H9 (cell line): ENCODE results near the gene CELF1. TPM values are rescaled to one million over a fixed set of nuclear protein-coding genes. Genes with fewer than 3 reads are reported as not detected.

Experiments
- DNase-seq: peaks from one replicate; pipeline ENCODE4 v3.0.0-alpha.2; 2017
- H2AFZ ChIP-seq: one replicate; pipeline ENCODE4 v1.6.1; 2013; ENCODE audit warnings: mild to moderate bottlenecking, low read length, control low read depth, moderate library complexity
- H2AK5ac ChIP-seq: 2 replicates; pipeline ENCODE4 v1.6.1; 2013; ENCODE audit warnings: low read length, control low read depth, mixed read lengths; ENCODE audit not compliant: insufficient read length
- H2BK120ac ChIP-seq: one replicate; pipeline ENCODE4 v1.6.1; 2013; ENCODE audit warnings: low read depth, mild to moderate bottlenecking, low read length, control low read depth, inconsistent platforms; ENCODE audit not compliant: poor library complexity, severe bottlenecking
- H2BK12ac ChIP-seq: 2 replicates; pipeline ENCODE4 v1.6.1; 2013; ENCODE audit warnings: low read length, control low read depth, mixed read lengths, low read depth; ENCODE audit not compliant: insufficient read length
- H2BK15ac ChIP-seq: 2 replicates; pipeline ENCODE4 v1.6.1; 2013; ENCODE audit warnings: low read depth, low read length, control low read depth
- H2BK20ac ChIP-seq: one replicate; pipeline ENCODE4 v1.6.1; 2013; ENCODE audit warnings: low read depth, mild to moderate bottlenecking, low read length, control low read depth, inconsistent platforms; ENCODE audit not compliant: poor library complexity, severe bottlenecking
- H2BK5ac ChIP-seq: 2 replicates; pipeline ENCODE4 v1.6.1; 2013; ENCODE audit warnings: low read length, control low read depth, mixed read lengths; ENCODE audit not compliant: insufficient read length
- H3K14ac ChIP-seq: 2 replicates; pipeline ENCODE4 v1.6.1; 2013; ENCODE audit warnings: low read length, control low read depth; ENCODE audit not compliant: insufficient read depth
- H3K18ac ChIP-seq: 2 replicates; pipeline ENCODE4 v1.6.1; 2013; ENCODE audit warnings: low read depth, mild to moderate bottlenecking, mixed read lengths, low read length, control low read depth; ENCODE audit not compliant: insufficient read length
- H3K23ac ChIP-seq: 2 replicates; pipeline ENCODE4 v1.6.1; 2013; ENCODE audit warnings: low read length, control low read depth, mixed read lengths, low read depth; ENCODE audit not compliant: insufficient read length
- H3K23me2 ChIP-seq: 2 replicates; pipeline ENCODE4 v1.6.1; 2013; ENCODE audit warnings: low read depth, mild to moderate bottlenecking, mixed read lengths, low read length, control low read depth; ENCODE audit not compliant: insufficient read length, poor library complexity, severe bottlenecking
- H3K27ac ChIP-seq: 2 replicates; pipeline ENCODE4 v1.5.1; 2013; ENCODE audit warnings: low read length, control low read depth, mixed read lengths, low read depth; ENCODE audit not compliant: insufficient read length
- H3K27me3 ChIP-seq: 2 replicates; pipeline ENCODE4 v1.6.1; 2013; ENCODE audit warnings: low read length, control low read depth, inconsistent platforms; ENCODE audit not compliant: insufficient read depth
- H3K4ac ChIP-seq: 2 replicates; pipeline ENCODE4 v1.6.1; 2013; ENCODE audit warnings: low read depth, mild to moderate bottlenecking, control low read depth, inconsistent platforms, low read length, moderate library complexity
- H3K4me1 ChIP-seq: 2 replicates; pipeline ENCODE4 v1.6.1; 2013; ENCODE audit warnings: low read length, control low read depth, inconsistent platforms; ENCODE audit not compliant: insufficient read depth
- H3K4me2 ChIP-seq: 2 replicates; pipeline ENCODE4 v1.6.1; 2013; ENCODE audit warnings: low read length, control low read depth, mixed read lengths; ENCODE audit not compliant: insufficient read length, insufficient read depth
- H3K56ac ChIP-seq: 2 replicates; pipeline ENCODE4 v1.6.1; 2013; ENCODE audit warnings: low read depth, mild to moderate bottlenecking, mixed read lengths, low read length, control low read depth; ENCODE audit not compliant: insufficient read length
- H3K79me1 ChIP-seq: 2 replicates; pipeline ENCODE4 v1.6.1; 2013; ENCODE audit warnings: low read depth, mild to moderate bottlenecking, moderate library complexity, low read length, control low read depth, inconsistent platforms; ENCODE audit not compliant: insufficient read depth, poor library complexity, severe bottlenecking
- H3K79me2 ChIP-seq: 2 replicates; pipeline ENCODE4 v1.6.1; 2013; ENCODE audit warnings: low read length, control low read depth, inconsistent platforms; ENCODE audit not compliant: insufficient read depth
- H3K9ac ChIP-seq: 2 replicates; pipeline ENCODE4 v1.6.1; 2013; ENCODE audit warnings: low read length, control low read depth, mixed read lengths; ENCODE audit not compliant: insufficient read length; ENCODE audit errors: extremely low read depth
- H3K9me3 ChIP-seq: one replicate; pipeline ENCODE4 v1.6.1; 2013; ENCODE audit warnings: low read depth, low read length, inconsistent platforms; ENCODE audit not compliant: control insufficient read depth
- H3T11ph ChIP-seq: one replicate; pipeline ENCODE4 v1.6.1; 2013; ENCODE audit warnings: mild to moderate bottlenecking, low read length, control low read depth, inconsistent platforms
- H4K20me1 ChIP-seq: one replicate; pipeline ENCODE4 v1.6.1; 2013; ENCODE audit not compliant: control insufficient read depth, insufficient read length, insufficient read depth
- H4K5ac ChIP-seq: 2 replicates; pipeline ENCODE4 v1.6.1; 2013; ENCODE audit warnings: low read depth, mild to moderate bottlenecking, mixed read lengths, low read length, control low read depth; ENCODE audit not compliant: insufficient read length
- H4K8ac ChIP-seq: replicated peaks from 2 replicates; pipeline ENCODE4 v1.6.1; 2013; ENCODE audit warnings: low read length, control low read depth, mixed read lengths, low read depth; ENCODE audit not compliant: insufficient read length
- H4K91ac ChIP-seq: 2 replicates; pipeline ENCODE4 v1.6.1; 2013; ENCODE audit warnings: low read depth, mild to moderate bottlenecking, moderate library complexity, mixed read lengths, low read length, control low read depth; ENCODE audit not compliant: insufficient read length
- H3K27ac Mint-ChIP-seq, 3 experiments: 2 replicates in 2 of 3; 3 replicates in 1 of 3; pipeline ENCODE4 v1.8.0; 2020 to 2021; ENCODE audit warnings: mixed read lengths in 3 of 3, mild to moderate bottlenecking in 1 of 3, moderate library complexity in 1 of 3
- H3K27me3 Mint-ChIP-seq: 2 replicates; pipeline ENCODE4 v1.8.0; 2021; ENCODE audit warnings: low read depth, mild to moderate bottlenecking, moderate library complexity, mixed read lengths
- H3K36me3 Mint-ChIP-seq, 3 experiments: 2 replicates in 2 of 3; 3 replicates in 1 of 3; pipeline ENCODE4 v1.8.0; 2020 to 2021; ENCODE audit warnings: low read depth in 3 of 3, mixed read lengths in 3 of 3; ENCODE audit not compliant: insufficient read depth in 1 of 3
- H3K4me1 Mint-ChIP-seq, 2 experiments: 2 replicates each; pipeline ENCODE4 v1.8.0; 2020; ENCODE audit warnings: mixed read lengths in 2 of 2
- H3K4me3 Mint-ChIP-seq, 2 experiments: 2 replicates in 1 of 2; 3 replicates in 1 of 2; pipeline ENCODE4 v1.8.0; 2020 to 2021; ENCODE audit warnings: mild to moderate bottlenecking in 2 of 2, mixed read lengths in 2 of 2, moderate library complexity in 1 of 2
- H3K9me3 Mint-ChIP-seq, 2 experiments: 2 replicates in 1 of 2; 3 replicates in 1 of 2; pipeline ENCODE4 v1.8.0; 2020; ENCODE audit warnings: mild to moderate bottlenecking in 2 of 2, mixed read lengths in 2 of 2, moderate library complexity in 1 of 2
- CTCF ChIP-seq: fragments of 200-600 bp; sonication (generic); conservative IDR thresholded peaks from 3 replicates; pipeline ENCODE4 v1.8.0; 2021; ENCODE audit warnings: antibody characterized with exemption, mild to moderate bottlenecking
- WGBS: extraction: QIAGEN DNeasy Blood & Tissue Kit; methylation state at CpG from one replicate; pipeline ENCODE4 v1.1.7; 2013; ENCODE audit warnings: missing lambda C conversion rate, low lambda C conversion rate, mixed read lengths; ENCODE audit not compliant: insufficient read length; ENCODE audit errors: extremely low coverage; 5-methylcytosine and 5-hydroxymethylcytosine counted together
- total RNA-seq: library from RNA; stranded (reverse); gene quantifications from 2 replicates; pipeline ENCODE4 v1.2.1, GENCODE V29; 2021

CELF1 gene
- total RNA-seq, 1 experiment from 2014 or later: 211 TPM

GRCh38 chr11:47541070-47541469, 11.9 kb downstream of the CELF1 start:
- H3K36me3 Mint-ChIP-seq: peaks cover 2 to 14% (median 11%) of the 10 kb centered on the region in 3 experiments; a peak in 6 of 7 replicates
- H3K4me2 ChIP-seq: no peak overlapping the region
- H3K14ac ChIP-seq: no peak overlapping the region
- H2AK5ac ChIP-seq: no peak overlapping the region
- H4K20me1 ChIP-seq: no peaks in the 10 kb centered on the region
- no peak overlapping the region for H2BK12ac ChIP-seq
- no peaks in the 10 kb centered on the region for H3K27me3 Mint-ChIP-seq
- no peak overlapping the region for H3K9ac ChIP-seq
- peak overlapping the region in 2 of 3 experiments; percentile 24 to 79; a peak in 3 of 7 replicates for H3K27ac Mint-ChIP-seq
- no peaks in the 10 kb centered on the region for H3K27me3 ChIP-seq
- H4K5ac ChIP-seq: no peak overlapping the region
- H3K9me3 Mint-ChIP-seq: no peaks in the 10 kb centered on the region
- no peak overlapping the region for H2BK5ac ChIP-seq
- peaks cover 4% of the 10 kb centered on the region; the same call in 1 of the 2 replicates for H3K4me1 ChIP-seq
- no peak overlapping the region for H4K91ac ChIP-seq
- H3K27ac ChIP-seq: no peak overlapping the region
- no peaks in the 10 kb centered on the region for H3K23me2 ChIP-seq
- TF ChIP-seq CTCF: no peak
- WGBS: no CpG with 5 or more reads among the region's 2 CpGs
- no peak overlapping the region for H3K4me3 Mint-ChIP-seq
- H4K8ac ChIP-seq: no peak overlapping the region
- H3K79me1 ChIP-seq: peaks cover 3% of the 10 kb centered on the region
- no peak for DNase-seq
- no peak overlapping the region for H2BK120ac ChIP-seq
- H3K23ac ChIP-seq: no peak overlapping the region
- H3K4ac ChIP-seq: no peak overlapping the region
- no peak overlapping the region for H3K56ac ChIP-seq
- H2BK15ac ChIP-seq: no peak overlapping the region
- peaks cover 66% of the 10 kb centered on the region; the same call in 1 of the 2 replicates for H3K79me2 ChIP-seq
- peaks cover 28 to 29% of the 10 kb centered on the region in 2 experiments for H3K4me1 Mint-ChIP-seq
- H2BK20ac ChIP-seq: no peak overlapping the region
- H2AFZ ChIP-seq: no peak overlapping the region
- no peak overlapping the region for H3T11ph ChIP-seq
- H3K18ac ChIP-seq: no peak overlapping the region
- no peaks in the 10 kb centered on the region for H3K9me3 ChIP-seq
